Measurements from ENCODE around the gene CHMP5.

DNA sequence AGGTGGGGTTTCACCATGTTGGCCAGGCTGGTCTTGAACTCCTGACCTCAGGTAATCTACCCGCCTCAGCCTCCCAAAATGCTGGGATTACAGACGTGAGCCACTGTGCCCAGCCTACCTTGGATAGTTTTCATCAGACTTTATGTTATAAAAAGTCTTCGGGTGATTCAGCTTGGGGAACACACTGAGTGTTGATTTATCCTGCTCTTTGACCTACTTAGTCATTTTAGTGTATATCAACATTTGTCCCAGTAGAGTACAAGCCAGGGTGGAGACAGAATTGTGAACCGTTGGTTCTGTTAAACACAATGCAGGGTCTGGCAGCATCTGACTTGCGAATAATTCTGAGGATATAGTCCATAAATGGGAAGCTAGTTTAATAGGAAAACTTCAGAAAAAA lies 65.1 kb downstream of the CHMP5 start:
- TF ChIP-seq POLR2AphosphoS5 (IDR thresholded peaks at IDR 0.05; ENCODE audit: low read depth, low read length) (no peak), POLR2A (IDR thresholded peaks at IDR 0.05; ENCODE audit: low read depth, low read length) (no peak)
